ENCODE data around the gene TMEM245. TPM values are rescaled to one million over a fixed set of nuclear protein-coding genes. Genes with fewer than 3 reads are reported as not detected.

The TMEM245 gene
- total RNA-seq, 2 experiments from 2014 or later = 22.0 to 36.1 TPM

- Histone ChIP-seq H3K27ac (ENCODE audit: low read depth, low read length, poor library complexity, severe bottlenecking) (no peak overlapping the region), H3K36me3 (ENCODE audit: insufficient read depth, low read length) (0 out of 2 replicates have a peak, but pooled peaks cover 5% of the 10 kb centered on the region), H3K79me2 (ENCODE audit: insufficient read depth, low read depth, low read length) (peaks cover 27% of the 10 kb centered on the region; the same call in 1 of the 2 replicates), H3K9me3 (ENCODE audit: low read length) (no peaks in the 10 kb centered on the region), H3K9me2 (ENCODE audit: insufficient read depth, low read length) (no peaks in the 10 kb centered on the region), H3K4me2 (ENCODE audit: low read length) (peak overlapping the region; percentile 99), H2AFZ (ENCODE audit: low read length) (peak overlapping the region; percentile 90; the same call in 1 of the 2 replicates), H3K4me1 (ENCODE audit: insufficient read depth, low read length, poor library complexity, severe bottlenecking) (peaks cover 28% of the 10 kb centered on the region), H3K4me3 (ENCODE audit: low read depth, low read length, poor library complexity, severe bottlenecking) (peak overlapping the region; percentile 99), H4K20me1 (ENCODE audit: insufficient read depth, low read length) (peaks cover 14% of the 10 kb centered on the region)
- ChIA-PET CTCF (ENCODE audit: unreplicated experiment) (no interaction called here), POLR2A (interaction anchor here (1.0 kb wide), 1 partner anchor 7 kb away, joined by 3 read pairs; no protein-coding TSS in a partner anchor)
- no TSS peak for BruUV-seq (replicated peaks)
- DNase-seq (ENCODE audit: low spot score) = peak; percentile 31
- TF ChIP-seq CTCF (conservative IDR thresholded peaks at IDR 0.05; ENCODE audit: low read length) (no peak), EZH2phosphoT487 (IDR thresholded peaks at IDR 0.05; ENCODE audit: borderline replicate concordance, low read depth, low read length) (no peak)
- intact Hi-C loops (cut with micrococcal nuclease; ENCODE audit: unreplicated experiment) = loop anchor here (2.0 kb wide), 1 partner anchor 107 kb away; the partner anchor contains the start of gene TMEM245
Observed at GRCh38 chr9:109012009-109012875, 107.5 kb downstream of the TMEM245 start.

GRCh38 chr9:109011231-109011671, 108.5 kb downstream of the TMEM245 start:
- H3K4me3 ChIP-seq (ENCODE audit: low read depth, low read length, poor library complexity, severe bottlenecking) = no peak overlapping the region
- no peak overlapping the region for H2AFZ ChIP-seq (ENCODE audit: low read length)
- POLR2A ChIA-PET = interaction anchor here (0.7 to 1.1 kb wide), 4 partner anchors 8 to 905 kb away, joined by 3 to 5 read pairs (median 3); no protein-coding TSS in a partner anchor
- BruUV-seq (replicated peaks) = TSS peak; percentile 50
- no peak for DNase-seq (ENCODE audit: low spot score)
- H3K4me1 ChIP-seq (ENCODE audit: insufficient read depth, low read length, poor library complexity, severe bottlenecking) = peaks cover 28% of the 10 kb centered on the region
- no peak overlapping the region for H3K27ac ChIP-seq (ENCODE audit: low read depth, low read length, poor library complexity, severe bottlenecking)
- no peaks in the 10 kb centered on the region for H3K36me3 ChIP-seq (ENCODE audit: insufficient read depth, low read length)
- H3K79me2 ChIP-seq (ENCODE audit: insufficient read depth, low read depth, low read length) = peaks cover 27% of the 10 kb centered on the region; the same call in 1 of the 2 replicates
- CTCF ChIA-PET (ENCODE audit: unreplicated experiment) = no interaction called here
- no peaks in the 10 kb centered on the region for H3K9me2 ChIP-seq (ENCODE audit: insufficient read depth, low read length)
- H3K4me2 ChIP-seq (ENCODE audit: low read length) = peak overlapping the region; percentile 99
- no peak for TF ChIP-seq EZH2phosphoT487 (IDR thresholded peaks at IDR 0.05; ENCODE audit: borderline replicate concordance, low read depth, low read length)
- no peak for TF ChIP-seq CTCF (conservative IDR thresholded peaks at IDR 0.05; ENCODE audit: low read length)
- intact Hi-C loops (cut with micrococcal nuclease; ENCODE audit: unreplicated experiment) = no loop called here
- H3K9me3 ChIP-seq (ENCODE audit: low read length) = no peaks in the 10 kb centered on the region
- peaks cover 9% of the 10 kb centered on the region; the same call in 1 of the 2 replicates for H4K20me1 ChIP-seq (ENCODE audit: insufficient read depth, low read length)

Data from OCI-LY7 (cell line).